Activated CD8-positive, alpha-beta memory T cell treated with anti-CD3 and anti-CD28 coated beads, Interleukin-2, amount 10 ng/mL, durations not matched to agents 7 days and 5 days (primary cell): ENCODE data around the gene FAM20C. TPM values are rescaled to one million over a fixed set of nuclear protein-coding genes. Genes with fewer than 3 reads are reported as not detected.
"Not testable (repeated sequence)": the region's sequence is repeated elsewhere in the genome, so short reads cannot be mapped to it uniquely, and the experiment has no call there.

Experiments used
- ATAC-seq: fragments of 150-1000 bp; cut with Tn5 transposase; one replicate; pipeline ENCODE4 v1.10.0; 2021; ENCODE audit warnings: moderate library complexity
- CTCF ChIA-PET: fragments of 350-600 bp; sonication (Branson Sonifier 250); formaldehyde crosslinking; loops from one replicate; lab custom pipeline; 2021; ENCODE audit warnings: antibody characterized with exemption; lab: Charles Lee
- DNase-seq: peaks from one replicate; pipeline ENCODE4 v3.0.0-alpha.2; 2020
- H3K27ac Mint-ChIP-seq: one replicate; pipeline ENCODE4 v1.8.0; 2021; ENCODE audit warnings: mild to moderate bottlenecking, mixed read lengths
- H3K27me3 Mint-ChIP-seq: one replicate; pipeline ENCODE4 v1.8.0; 2021; ENCODE audit warnings: mixed read lengths
- H3K36me3 Mint-ChIP-seq: one replicate; pipeline ENCODE4 v1.8.0; 2021; ENCODE audit warnings: mild to moderate bottlenecking, mixed read lengths
- H3K4me1 Mint-ChIP-seq: one replicate; pipeline ENCODE4 v1.8.0; 2021; ENCODE audit warnings: mixed read lengths
- H3K4me3 Mint-ChIP-seq: one replicate; pipeline ENCODE4 v1.8.0; 2021; ENCODE audit warnings: mild to moderate bottlenecking, moderate library complexity, mixed read lengths
- H3K9me3 Mint-ChIP-seq: one replicate; pipeline ENCODE4 v1.8.0; 2022; ENCODE audit warnings: low read depth, mixed read lengths
- total RNA-seq, 2 experiments: library from RNA; stranded (reverse); gene quantifications; one replicate each; pipeline ENCODE4 v1.2.3, GENCODE V29; 2021

FAM20C gene
- total RNA-seq, 2 experiments from 2014 or later: 0.45 to 0.73 TPM

DNA sequence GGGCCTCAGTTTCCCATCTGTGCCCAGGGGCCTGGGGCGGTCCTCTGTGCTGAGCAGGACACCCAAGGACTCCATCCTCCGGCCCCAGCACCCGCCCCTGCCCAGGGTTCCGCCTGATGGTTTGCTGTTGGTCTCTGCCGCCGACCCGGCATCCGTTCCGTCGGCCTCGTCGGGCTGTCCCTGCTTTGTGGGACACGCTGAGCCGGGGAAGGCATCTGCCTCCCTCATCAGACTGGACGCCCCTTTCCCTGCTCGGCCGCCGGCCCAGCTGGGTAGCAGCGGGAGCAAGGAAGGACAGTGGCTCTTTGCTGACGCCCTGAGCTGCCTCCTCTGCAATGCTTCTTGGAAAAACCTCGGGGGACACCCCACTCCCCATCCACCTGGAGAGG lies 39.5 kb downstream of the FAM20C start:
- CTCF ChIA-PET: no interaction called here
- DNase-seq (no peak), ATAC-seq (no peak)
- Mint-ChIP-seq H3K36me3 (no peaks in the 10 kb centered on the region), H3K9me3 (no peaks in the 10 kb centered on the region), H3K4me3 (no peak overlapping the region), H3K27me3 (no peaks in the 10 kb centered on the region), H3K4me1 (no peaks in the 10 kb centered on the region), H3K27ac (no peak overlapping the region)

DNA sequence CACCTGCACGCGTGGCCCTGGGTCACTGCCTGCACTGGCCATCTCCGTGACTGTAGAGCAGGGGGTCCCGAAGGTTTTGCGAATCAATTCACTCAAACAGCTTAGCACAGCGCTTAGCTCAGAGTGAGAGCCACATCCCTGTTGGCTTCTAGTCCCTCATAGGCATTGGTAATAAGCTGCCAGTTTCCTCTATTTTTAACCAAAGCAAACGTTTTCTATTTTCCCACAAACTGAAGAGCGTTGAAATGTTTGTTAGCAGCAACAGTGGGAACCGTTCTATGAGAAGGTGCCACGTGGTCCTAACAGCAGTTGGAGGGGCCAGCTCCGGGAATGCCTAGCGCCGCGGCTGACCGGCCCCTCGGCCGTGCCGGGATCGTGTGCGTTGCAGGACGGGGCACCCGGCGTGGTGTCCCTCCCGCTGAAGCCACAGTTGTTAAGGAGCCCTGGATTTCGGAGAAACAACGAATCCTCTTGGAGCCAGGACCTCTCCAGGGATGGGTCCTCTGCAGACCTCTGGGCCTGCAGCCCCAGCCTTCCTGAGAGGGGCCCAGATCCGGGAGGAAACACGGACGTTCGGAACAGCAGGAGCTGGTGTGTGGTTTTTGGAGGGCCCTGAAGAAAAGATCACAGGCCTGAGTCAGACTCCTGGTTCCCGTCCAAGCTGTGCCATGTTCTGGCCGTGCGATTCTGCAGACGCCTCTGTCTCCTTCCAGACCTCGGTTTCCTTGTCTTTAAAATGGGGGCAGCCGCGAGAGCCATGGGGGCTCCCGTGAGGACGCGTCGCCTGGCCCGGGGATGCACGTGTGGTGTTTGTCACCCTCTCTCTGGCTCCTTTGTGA lies 40.3 kb downstream of the FAM20C start:
- DNase-seq (no peak), ATAC-seq (no peak)
- Mint-ChIP-seq H3K4me1 (no peaks in the 10 kb centered on the region), H3K9me3 (no peaks in the 10 kb centered on the region), H3K27ac (no peak overlapping the region), H3K27me3 (no peaks in the 10 kb centered on the region), H3K4me3 (no peak overlapping the region), H3K36me3 (no peaks in the 10 kb centered on the region)
- CTCF ChIA-PET: no interaction called here

DNA sequence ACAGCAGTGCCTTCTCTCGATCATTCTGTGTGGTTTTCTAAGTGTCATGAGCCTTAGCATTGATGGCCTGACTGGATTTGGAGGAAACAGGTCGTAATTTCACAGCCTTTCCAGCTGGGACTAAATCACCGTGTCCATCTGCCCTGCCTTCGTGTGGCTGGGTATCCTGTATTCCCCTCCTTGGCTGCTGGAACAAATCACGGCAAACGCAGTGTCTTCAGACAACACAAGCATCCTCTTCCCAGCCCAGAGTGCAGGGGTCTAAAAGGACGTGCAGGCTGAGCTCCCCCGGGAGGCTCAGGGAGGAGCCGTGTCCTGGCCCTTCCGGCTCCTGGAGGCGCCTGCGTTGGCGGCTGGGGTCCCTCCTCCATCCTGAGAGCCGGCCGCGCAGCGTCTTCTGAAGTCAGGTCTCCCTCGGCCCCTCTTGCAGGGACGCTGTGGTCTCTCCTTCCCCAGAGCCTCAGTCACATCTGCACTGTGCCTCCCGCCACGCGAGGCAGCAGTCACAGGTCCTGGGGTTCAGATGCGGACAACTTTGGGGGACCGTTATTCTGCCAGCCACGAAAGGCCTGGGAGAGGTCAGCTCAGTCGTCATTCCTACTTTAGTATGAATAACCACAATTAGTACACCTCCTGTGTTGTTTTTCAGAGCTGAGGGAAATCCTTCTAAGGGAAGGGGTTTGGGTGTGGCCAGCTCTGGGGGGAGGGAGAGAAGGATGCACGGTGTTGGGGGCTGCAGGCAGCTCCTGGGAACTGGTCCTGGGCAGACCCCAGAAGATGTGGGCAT lies 41.1 kb downstream of the FAM20C start:
- Mint-ChIP-seq H3K4me1 (no peaks in the 10 kb centered on the region), H3K27ac (no peak overlapping the region), H3K27me3 (no peaks in the 10 kb centered on the region), H3K4me3 (no peak overlapping the region), H3K9me3 (no peaks in the 10 kb centered on the region), H3K36me3 (no peaks in the 10 kb centered on the region)
- DNase-seq (no peak), ATAC-seq (no peak)
- CTCF ChIA-PET: no interaction called here

DNA sequence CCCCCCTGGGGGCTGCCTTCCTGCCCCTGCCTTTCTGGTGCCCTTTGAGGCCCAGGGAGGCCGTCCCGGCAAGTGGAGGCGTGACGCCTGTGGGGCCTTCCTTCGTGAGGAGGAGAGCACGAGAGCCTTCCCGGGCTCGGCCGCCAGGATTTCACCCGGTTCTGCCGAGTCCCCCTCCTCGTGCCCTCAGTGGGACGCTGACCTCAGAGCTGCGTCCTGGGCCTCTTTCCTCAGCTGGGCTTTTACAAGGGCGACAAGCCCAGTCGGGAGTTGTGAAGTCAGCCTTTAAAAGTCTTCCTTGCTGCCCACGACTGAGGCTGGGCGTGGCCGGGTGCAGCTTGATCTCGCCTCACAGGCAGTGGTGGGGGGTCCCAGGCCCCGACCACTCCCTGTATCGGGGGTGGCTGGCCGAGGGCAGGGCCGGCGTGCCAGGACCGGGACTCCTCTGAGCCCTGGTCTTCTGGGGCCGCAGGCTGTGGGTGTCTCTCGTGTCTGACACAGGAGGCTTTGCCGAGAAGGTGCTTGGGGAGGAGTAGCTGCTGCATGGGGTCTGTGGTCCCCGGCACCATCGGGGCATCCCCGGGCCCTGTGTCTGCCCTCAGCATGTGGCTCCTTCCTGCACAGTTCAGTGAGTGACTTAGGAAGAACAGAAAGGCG lies 41.8 kb downstream of the FAM20C start:
- no peaks in the 10 kb centered on the region for H3K9me3 Mint-ChIP-seq
- no peak overlapping the region for H3K4me3 Mint-ChIP-seq
- H3K4me1 Mint-ChIP-seq: no peaks in the 10 kb centered on the region
- no peaks in the 10 kb centered on the region for H3K36me3 Mint-ChIP-seq
- CTCF ChIA-PET: no interaction called here
- no peak for DNase-seq
- no peak for ATAC-seq
- no peak overlapping the region for H3K27ac Mint-ChIP-seq
- H3K27me3 Mint-ChIP-seq: no peaks in the 10 kb centered on the region

DNA sequence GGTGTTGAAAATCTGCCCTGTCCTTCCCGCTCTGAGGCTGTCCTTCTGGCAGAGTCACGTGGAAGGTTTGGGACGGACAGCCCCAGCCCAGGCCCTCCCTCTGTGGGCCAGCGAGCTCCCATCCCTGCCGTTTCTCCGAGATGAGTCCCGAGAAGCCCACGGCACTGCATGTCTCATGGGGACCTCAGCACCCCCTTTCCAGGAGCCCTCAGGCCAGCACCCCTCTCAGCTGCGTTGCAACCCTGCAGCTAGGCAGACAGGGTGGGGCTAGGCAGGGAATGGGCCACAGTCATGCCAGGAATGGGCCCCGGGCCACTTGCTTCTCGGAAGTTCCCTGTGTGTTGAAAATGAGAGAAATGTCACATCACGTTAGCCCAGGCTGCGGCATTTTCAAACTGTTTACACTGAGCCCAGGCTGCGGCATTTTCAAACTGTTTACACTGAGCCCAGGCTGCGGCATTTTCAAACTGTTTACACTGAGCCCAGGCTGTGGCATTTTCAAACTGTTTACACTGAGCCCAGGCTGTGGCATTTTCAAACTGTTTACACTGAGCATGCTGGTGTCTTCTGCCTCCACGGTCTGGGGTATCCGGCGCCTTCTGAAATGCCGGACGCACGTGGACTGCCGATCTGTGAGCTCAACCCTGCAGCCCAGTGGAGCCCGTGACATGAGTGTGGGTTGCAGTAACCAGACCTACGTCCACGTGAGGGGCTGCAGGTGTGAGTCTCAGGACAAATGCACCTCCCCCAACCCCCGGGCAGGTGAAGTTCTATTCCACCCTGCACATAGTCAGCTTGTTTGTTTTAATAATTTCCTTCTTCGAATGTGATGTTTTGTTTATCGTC lies 42.6 kb downstream of the FAM20C start:
- H3K27me3 Mint-ChIP-seq: no peaks in the 10 kb centered on the region
- H3K27ac Mint-ChIP-seq: no peak overlapping the region
- no peak overlapping the region for H3K4me3 Mint-ChIP-seq
- H3K9me3 Mint-ChIP-seq: no peaks in the 10 kb centered on the region
- ATAC-seq (no peak), DNase-seq (no peak)
- no peaks in the 10 kb centered on the region for H3K4me1 Mint-ChIP-seq
- no peaks in the 10 kb centered on the region for H3K36me3 Mint-ChIP-seq
- CTCF ChIA-PET: no interaction called here

DNA sequence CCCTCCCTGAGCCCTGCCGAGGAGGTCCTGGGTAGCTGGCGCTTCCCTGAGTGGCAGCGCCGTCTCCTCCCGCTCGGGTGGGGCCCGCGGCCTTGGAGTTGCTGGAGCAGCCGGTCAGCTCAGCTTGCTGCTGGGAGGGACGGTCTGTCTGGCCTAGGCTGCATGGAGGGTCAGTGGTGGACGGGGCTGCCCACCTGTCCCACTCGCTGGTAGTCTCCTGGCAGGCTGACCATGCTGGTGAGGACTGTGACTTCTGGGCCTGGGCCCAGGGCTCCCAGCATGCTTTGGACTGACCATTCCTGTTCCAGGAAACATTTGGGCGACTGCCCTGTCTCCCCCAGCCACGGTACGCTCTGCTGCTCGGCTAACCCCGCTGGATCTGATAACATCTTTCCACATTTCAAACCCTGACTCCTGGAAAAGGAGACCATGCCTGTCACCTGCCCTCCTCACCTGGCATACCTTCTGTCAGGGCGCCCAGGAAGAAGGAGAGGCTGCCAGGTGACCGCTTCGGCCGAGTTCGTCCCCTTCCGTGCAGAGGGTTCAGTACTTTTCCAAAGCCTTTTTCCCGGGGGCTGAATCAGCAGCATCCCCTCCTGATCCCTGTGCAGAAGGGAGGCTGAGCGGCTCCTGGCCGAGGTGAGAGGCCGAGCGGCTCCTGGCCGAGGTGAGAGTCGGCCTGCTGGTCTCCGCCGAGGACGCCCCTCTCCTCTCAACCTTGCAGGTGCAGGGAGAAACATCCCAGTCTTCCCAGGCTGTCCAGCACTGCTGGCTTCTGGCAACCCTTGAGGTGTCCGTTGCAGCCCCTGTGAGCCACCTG lies 43.4 kb downstream of the FAM20C start:
- no peaks in the 10 kb centered on the region for H3K27me3 Mint-ChIP-seq
- no peaks in the 10 kb centered on the region for H3K9me3 Mint-ChIP-seq
- no peaks in the 10 kb centered on the region for H3K4me1 Mint-ChIP-seq
- no peak overlapping the region for H3K4me3 Mint-ChIP-seq
- no peaks in the 10 kb centered on the region for H3K36me3 Mint-ChIP-seq
- CTCF ChIA-PET: no interaction called here
- H3K27ac Mint-ChIP-seq: no peak overlapping the region
- ATAC-seq: no peak
- no peak for DNase-seq

DNA sequence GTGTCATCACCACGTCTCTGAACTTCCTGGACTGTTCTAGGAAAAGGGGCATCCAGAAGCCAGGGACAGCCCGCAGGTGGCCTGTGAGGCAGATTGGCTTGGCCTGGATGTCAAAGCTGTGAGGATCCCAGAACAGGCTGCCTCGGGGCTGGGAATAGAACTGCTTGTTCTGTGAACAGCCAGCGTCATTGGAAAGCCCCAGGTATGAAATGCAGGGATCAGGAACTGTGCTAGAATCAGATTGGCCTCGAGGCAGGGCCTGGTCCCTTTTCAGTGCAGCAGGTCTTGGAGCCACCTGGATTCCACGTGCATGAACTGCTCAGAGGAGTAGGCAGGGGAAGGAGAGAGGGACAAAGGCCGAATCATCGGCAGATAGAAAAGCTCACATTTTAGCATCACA lies 44.6 kb downstream of the FAM20C start:
- Mint-ChIP-seq H3K9me3 (no peaks in the 10 kb centered on the region), H3K4me3 (no peak overlapping the region), H3K36me3 (no peaks in the 10 kb centered on the region), H3K4me1 (no peaks in the 10 kb centered on the region), H3K27me3 (no peaks in the 10 kb centered on the region), H3K27ac (no peak overlapping the region)
- CTCF ChIA-PET: no interaction called here
- ATAC-seq: no peak
- no peak for DNase-seq

DNA sequence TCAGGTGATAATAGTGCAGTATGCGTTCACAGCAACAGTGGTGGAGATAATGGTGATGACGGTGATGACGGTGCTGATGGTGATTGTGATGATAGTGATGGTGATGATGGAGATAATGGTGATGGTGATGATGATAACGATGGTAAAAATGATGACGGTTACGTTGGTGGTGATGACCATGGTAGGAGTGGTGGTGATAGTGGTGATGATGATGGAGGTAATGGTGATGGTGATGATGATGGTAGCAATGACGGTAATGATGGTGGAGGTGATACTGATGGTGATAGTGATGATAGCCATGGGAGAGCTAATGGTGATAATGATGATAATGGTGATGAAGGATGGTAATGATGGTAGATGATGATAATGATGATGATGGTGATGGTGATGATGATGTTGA lies 45.0 kb downstream of the FAM20C start:
- Mint-ChIP-seq H3K4me3 (no peak overlapping the region), H3K4me1 (no peaks in the 10 kb centered on the region), H3K27me3 (no peaks in the 10 kb centered on the region), H3K27ac (no peak overlapping the region), H3K9me3 (no peaks in the 10 kb centered on the region), H3K36me3 (no peaks in the 10 kb centered on the region)
- no peak for ATAC-seq
- no peak for DNase-seq
- CTCF ChIA-PET: no interaction called here

DNA sequence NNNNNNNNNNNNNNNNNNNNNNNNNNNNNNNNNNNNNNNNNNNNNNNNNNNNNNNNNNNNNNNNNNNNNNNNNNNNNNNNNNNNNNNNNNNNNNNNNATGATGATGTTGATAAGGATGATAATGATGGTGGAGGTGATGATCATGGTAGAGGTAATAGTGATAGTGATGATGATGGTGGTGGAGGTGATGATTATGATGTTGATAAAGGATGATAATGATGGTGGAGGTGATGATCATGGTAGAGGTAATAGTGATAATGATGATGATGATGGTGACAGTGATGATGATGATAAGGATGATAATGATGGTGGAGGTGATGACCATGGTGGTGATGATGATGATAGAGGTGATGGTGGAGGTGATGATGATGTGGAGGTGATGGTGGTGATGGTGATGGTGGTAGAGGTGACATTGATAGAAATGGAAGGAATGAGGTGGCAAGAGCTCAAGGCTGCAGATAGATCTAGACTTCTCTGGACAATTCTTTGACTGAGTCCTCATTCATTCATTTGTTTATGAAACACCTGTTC lies 47.8 kb downstream of the FAM20C start:
- no peaks in the 10 kb centered on the region for H3K9me3 Mint-ChIP-seq
- CTCF ChIA-PET: no interaction called here
- no peak overlapping the region for H3K27ac Mint-ChIP-seq
- no peak overlapping the region for H3K4me3 Mint-ChIP-seq
- no peaks in the 10 kb centered on the region for H3K4me1 Mint-ChIP-seq
- H3K36me3 Mint-ChIP-seq: no peaks in the 10 kb centered on the region
- DNase-seq: no peak
- no peaks in the 10 kb centered on the region for H3K27me3 Mint-ChIP-seq
- no peak for ATAC-seq

DNA sequence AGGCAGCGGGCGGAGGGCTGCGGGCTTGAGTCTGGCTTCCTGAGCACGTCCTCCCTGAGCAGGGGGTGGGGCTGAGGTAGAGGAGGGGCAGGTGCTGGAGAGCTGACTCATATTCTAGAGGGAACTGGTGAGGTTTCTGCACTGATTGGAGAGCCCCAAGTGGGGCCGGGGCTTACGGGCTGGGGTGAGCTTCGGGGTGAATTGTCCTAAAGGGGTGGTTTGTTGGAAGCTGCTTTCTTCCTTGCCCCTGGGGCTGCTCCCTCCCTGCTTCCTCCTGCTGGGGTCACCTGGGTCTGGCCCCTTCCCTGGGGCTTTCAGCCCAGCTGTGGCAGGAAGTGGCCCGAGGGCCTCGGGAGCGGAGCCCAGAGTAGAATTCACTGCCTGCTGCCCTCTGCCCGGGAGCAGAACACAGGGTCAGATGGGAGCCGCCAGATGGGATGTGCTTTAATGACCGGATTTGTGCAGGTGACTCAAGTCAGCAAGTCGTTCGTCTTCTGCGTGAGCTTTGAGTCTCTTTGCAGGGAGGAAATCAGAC lies 48.6 kb downstream of the FAM20C start:
- Mint-ChIP-seq H3K4me1 (no peaks in the 10 kb centered on the region), H3K27ac (no peak overlapping the region), H3K27me3 (no peaks in the 10 kb centered on the region), H3K4me3 (no peak overlapping the region), H3K9me3 (no peaks in the 10 kb centered on the region), H3K36me3 (no peaks in the 10 kb centered on the region)
- CTCF ChIA-PET: no interaction called here
- no peak for ATAC-seq
- no peak for DNase-seq

DNA sequence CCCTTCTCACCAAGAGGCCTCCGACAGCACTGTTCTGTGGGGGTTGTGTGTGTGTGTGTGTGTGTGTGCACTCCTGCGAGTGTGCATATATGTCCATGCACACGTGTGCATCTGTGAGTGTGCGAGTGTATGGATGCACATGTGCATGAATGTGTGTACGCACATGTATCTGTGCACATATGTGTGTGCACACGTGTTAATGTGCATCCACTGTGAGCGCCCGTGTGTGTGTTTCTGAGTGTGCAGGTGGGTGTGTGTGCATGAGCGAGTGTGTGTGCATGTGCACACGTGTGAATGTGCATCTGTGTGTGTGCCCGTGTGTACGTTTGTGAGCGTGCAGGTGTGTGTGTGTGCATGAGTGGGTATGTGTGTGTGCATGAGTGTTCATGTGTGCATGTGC lies 49.1 kb downstream of the FAM20C start:
- ATAC-seq (no peak), DNase-seq (no peak)
- Mint-ChIP-seq H3K9me3 (no peaks in the 10 kb centered on the region), H3K36me3 (no peaks in the 10 kb centered on the region), H3K27me3 (no peaks in the 10 kb centered on the region), H3K27ac (no peak overlapping the region), H3K4me1 (no peaks in the 10 kb centered on the region), H3K4me3 (no peak overlapping the region)
- CTCF ChIA-PET: no interaction called here

DNA sequence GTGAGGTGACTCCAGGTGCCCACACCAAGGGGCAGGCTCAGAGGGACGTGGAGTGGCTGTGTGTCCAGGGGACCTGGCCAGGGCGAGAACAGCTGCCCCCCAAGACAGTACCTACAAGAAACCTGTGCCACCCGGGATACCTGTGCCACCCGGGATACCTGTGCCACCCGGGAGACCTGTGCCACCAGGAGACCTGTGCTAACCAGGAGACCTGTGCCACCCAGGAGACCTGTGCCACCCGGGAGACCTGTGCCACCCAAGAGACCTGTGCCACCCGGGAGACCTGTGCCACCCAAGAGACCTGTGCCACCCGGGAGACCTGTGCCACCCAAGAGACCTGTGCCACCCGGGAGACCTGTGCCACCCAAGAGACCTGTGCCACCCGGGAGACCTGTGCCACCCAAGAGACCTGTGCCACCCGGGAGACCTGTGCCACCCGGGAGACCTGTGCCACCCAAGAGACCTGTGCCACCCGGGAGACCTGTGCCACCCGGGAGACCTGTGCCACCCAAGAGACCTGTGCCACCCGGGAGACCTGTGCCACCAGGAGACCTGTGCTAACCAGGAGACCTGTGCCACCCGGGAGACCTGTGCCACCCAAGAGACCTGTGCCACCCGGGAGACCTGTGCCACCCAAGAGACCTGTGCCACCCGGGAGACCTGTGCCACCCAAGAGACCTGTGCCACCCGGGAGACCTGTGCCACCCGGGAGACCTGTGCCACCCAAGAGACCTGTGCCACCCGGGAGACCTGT lies 50.6 kb downstream of the FAM20C start:
- H3K27me3 Mint-ChIP-seq, H3K36me3 Mint-ChIP-seq, H3K9me3 Mint-ChIP-seq: not testable (repeated sequence)

More for the DNA sequence above, 50.6 kb downstream of the FAM20C start:
- DNase-seq, ATAC-seq, H3K4me3 Mint-ChIP-seq, CTCF ChIA-PET, H3K27ac Mint-ChIP-seq, H3K4me1 Mint-ChIP-seq: not testable (repeated sequence)
